Lower leg skin (tissue), 3 donors: Measurements from ENCODE around the gene FARP1.

ENCODE experiments used
- CTCF ChIP-seq, 3 donors: fragments of 450-650 bp; IDR thresholded peaks; one replicate each; pipeline ENCODE4 v1.5.1; 2016; ENCODE audit warnings: antibody characterized with exemption in 3 of 3, mild to moderate bottlenecking in 3 of 3, moderate library complexity in 2 of 3
- POLR2A ChIP-seq, 2 donors: fragments of 450-650 bp; IDR thresholded peaks; one replicate each; pipeline ENCODE4 v1.6.1; 2016 to 2017; ENCODE audit warnings: antibody characterized with exemption in 2 of 2, mild to moderate bottlenecking in 1 of 2, moderate library complexity in 1 of 2

DNA sequence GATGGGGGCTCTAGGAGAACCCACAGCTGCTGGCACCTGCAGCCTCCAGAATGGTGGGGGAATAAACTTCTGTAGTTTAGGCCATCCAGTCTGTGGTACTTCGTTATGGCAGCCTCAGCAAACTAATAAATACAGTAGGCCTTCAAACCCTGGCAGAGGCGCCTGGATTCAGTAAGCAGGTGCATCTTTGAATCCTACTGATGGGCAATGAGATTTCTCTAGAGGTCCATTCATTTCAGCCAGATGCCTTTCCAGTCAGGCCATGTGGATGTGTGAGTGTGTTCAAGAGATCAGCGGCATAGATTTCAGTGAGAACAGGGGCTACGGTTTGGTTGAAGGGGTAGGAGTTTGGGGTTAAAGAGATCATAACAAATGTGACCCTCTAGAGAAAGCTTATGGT lies 217.7 kb downstream of the FARP1 start:
- TF ChIP-seq CTCF (IDR thresholded peaks at IDR 0.05) (no peak), POLR2A (IDR thresholded peaks at IDR 0.05) (no peak)
